Measurements from ENCODE around the gene TBATA. TPM values are rescaled to one million over a fixed set of nuclear protein-coding genes. Genes with fewer than 3 reads are reported as not detected.

The TBATA gene
- total RNA-seq, 2 experiments from 2014 or later: not detected

- H3K36me3 Mint-ChIP-seq (ENCODE audit: low read depth): peaks cover 22% of the 10 kb centered on the region
- intact Hi-C loops (cut with micrococcal nuclease): loop anchor here (1.0 to 10.0 kb wide), 5 partner anchors 12 to 656 kb away; no protein-coding TSS in a partner anchor
- no peaks in the 10 kb centered on the region for H3K27me3 Mint-ChIP-seq (ENCODE audit: low read depth)
- no peak overlapping the region for H3K4me3 Mint-ChIP-seq
- H3K9me3 Mint-ChIP-seq: no peaks in the 10 kb centered on the region
- peaks cover 51% of the 10 kb centered on the region for H3K4me1 Mint-ChIP-seq (ENCODE audit: low read depth)
- peak overlapping the region; percentile 61 for H3K27ac Mint-ChIP-seq
- CTCF ChIA-PET: interaction anchor here (1.1 to 3.3 kb wide), 3 partner anchors 18 to 58 kb away, joined by 3 to 16 read pairs (median 4); no protein-coding TSS in a partner anchor
- DNase-seq: peak; percentile 41
Measured at GRCh38 chr10:70820976-70821750, 36.0 kb upstream of the TBATA start.

- Mint-ChIP-seq H3K27ac (peak overlapping the region; percentile 68), H3K36me3 (ENCODE audit: low read depth) (peaks cover 12% of the 10 kb centered on the region), H3K27me3 (ENCODE audit: low read depth) (no peaks in the 10 kb centered on the region), H3K4me3 (peak overlapping the region; percentile 82), H3K9me3 (no peaks in the 10 kb centered on the region), H3K4me1 (ENCODE audit: low read depth) (peaks cover 44% of the 10 kb centered on the region)
- DNase-seq: peak; percentile 43
- intact Hi-C loops (cut with micrococcal nuclease): loop anchor here (1.0 to 10.0 kb wide), 3 partner anchors 16 to 412 kb away; partner anchors contain the start of gene EIF4EBP2
- CTCF ChIA-PET: interaction anchor here (0.6 to 2.8 kb wide), 6 partner anchors 32 to 239 kb away, joined by 3 to 40 read pairs (median 4); no protein-coding TSS in a partner anchor
Measured at GRCh38 chr10:70816220-70816894, 31.2 kb upstream of the TBATA start.

- H3K9me3 Mint-ChIP-seq: no peaks in the 10 kb centered on the region
- intact Hi-C loops (cut with micrococcal nuclease): loop anchor here (1.0 to 10.0 kb wide), 5 partner anchors 17 to 411 kb away; partner anchors contain the start of gene EIF4EBP2
- peaks cover 37% of the 10 kb centered on the region for H3K4me1 Mint-ChIP-seq (ENCODE audit: low read depth)
- H3K27ac Mint-ChIP-seq: peak within 1 kb of the TSS; percentile 76
- CTCF ChIA-PET: interaction anchor here (0.6 to 2.8 kb wide), 7 partner anchors 32 to 124 kb away, joined by 3 to 40 read pairs (median 4); no protein-coding TSS in a partner anchor
- peak within 1 kb of the TSS; percentile 82 for H3K4me3 Mint-ChIP-seq
- H3K36me3 Mint-ChIP-seq (ENCODE audit: low read depth): peaks cover 12% of the 10 kb centered on the region
- peak; percentile 86 for DNase-seq
- no peaks in the 10 kb centered on the region for H3K27me3 Mint-ChIP-seq (ENCODE audit: low read depth)
Measured at GRCh38 chr10:70815504-70816219, 30.5 kb upstream of the TBATA start, which contains the start of gene SGPL1. Gene SGPL1 (plus strand): TSS chr10:70815948. CDS start chr10:70816854, 906 bp downstream.

GRCh38 chr10:70814126-70814525 lies 28.9 kb upstream of the TBATA start:
- Mint-ChIP-seq H3K27ac (no peak overlapping the region), H3K36me3 (ENCODE audit: low read depth) (peaks cover 8% of the 10 kb centered on the region)

GRCh38 chr10:70812814-70813213 lies 27.6 kb upstream of the TBATA start:
- Mint-ChIP-seq H3K4me3 (no peak overlapping the region), H3K36me3 (ENCODE audit: low read depth) (peaks cover 7% of the 10 kb centered on the region), H3K27ac (no peak overlapping the region), H3K4me1 (ENCODE audit: low read depth) (peaks cover 21% of the 10 kb centered on the region), H3K27me3 (ENCODE audit: low read depth) (no peaks in the 10 kb centered on the region), H3K9me3 (no peaks in the 10 kb centered on the region)
- DNase-seq: no peak
- intact Hi-C loops (cut with micrococcal nuclease): loop anchor here (10.0 kb wide), 1 partner anchor 392 kb away; no protein-coding TSS in a partner anchor
- CTCF ChIA-PET: interaction anchor here (0.6 kb wide), 1 partner anchor 54 kb away, joined by 3 read pairs; no protein-coding TSS in a partner anchor

More at GRCh38 chr10:70814126-70814525, 28.9 kb upstream of the TBATA start:
- no peaks in the 10 kb centered on the region for H3K9me3 Mint-ChIP-seq
- H3K4me3 Mint-ChIP-seq: peak overlapping the region; percentile 5
- H3K27me3 Mint-ChIP-seq (ENCODE audit: low read depth): no peaks in the 10 kb centered on the region
- H3K4me1 Mint-ChIP-seq (ENCODE audit: low read depth): peaks cover 29% of the 10 kb centered on the region
- no peak for DNase-seq
- intact Hi-C loops (cut with micrococcal nuclease): loop anchor here (2.0 to 10.0 kb wide), 2 partner anchors 263 to 391 kb away; no protein-coding TSS in a partner anchor
- CTCF ChIA-PET: interaction anchor here (0.9 to 1.3 kb wide), 4 partner anchors 15 to 74 kb away, joined by 3 to 5 read pairs (median 4); partner anchors contain the start of gene PCBD1

- Mint-ChIP-seq H3K27me3 (ENCODE audit: low read depth) (no peaks in the 10 kb centered on the region), H3K4me3 (no peak overlapping the region), H3K9me3 (no peaks in the 10 kb centered on the region), H3K4me1 (ENCODE audit: low read depth) (peaks cover 13% of the 10 kb centered on the region), H3K27ac (no peak overlapping the region), H3K36me3 (ENCODE audit: low read depth) (peaks cover 2% of the 10 kb centered on the region)
- CTCF ChIA-PET: no interaction called here
- intact Hi-C loops (cut with micrococcal nuclease): loop anchor here (10.0 kb wide), 1 partner anchor 393 kb away; no protein-coding TSS in a partner anchor
- no peak for DNase-seq
Measured at GRCh38 chr10:70811881-70812280, 26.7 kb upstream of the TBATA start.

- H3K27me3 Mint-ChIP-seq (ENCODE audit: low read depth): no peaks in the 10 kb centered on the region
- H3K9me3 Mint-ChIP-seq: no peaks in the 10 kb centered on the region
- H3K4me1 Mint-ChIP-seq (ENCODE audit: low read depth): peaks cover 8% of the 10 kb centered on the region
- intact Hi-C loops (cut with micrococcal nuclease): loop anchor here (10.0 kb wide), 1 partner anchor 394 kb away; no protein-coding TSS in a partner anchor
- CTCF ChIA-PET: no interaction called here
- H3K36me3 Mint-ChIP-seq (ENCODE audit: low read depth): no peaks in the 10 kb centered on the region
- H3K4me3 Mint-ChIP-seq: no peak overlapping the region
- H3K27ac Mint-ChIP-seq: no peak overlapping the region
- DNase-seq: no peak
Measured at GRCh38 chr10:70810967-70811366, 25.8 kb upstream of the TBATA start.

GRCh38 chr10:70809726-70810125 lies 24.5 kb upstream of the TBATA start:
- DNase-seq: no peak
- CTCF ChIA-PET: no interaction called here
- no peaks in the 10 kb centered on the region for H3K27me3 Mint-ChIP-seq (ENCODE audit: low read depth)
- peaks cover 4% of the 10 kb centered on the region for H3K4me1 Mint-ChIP-seq (ENCODE audit: low read depth)
- H3K4me3 Mint-ChIP-seq: no peak overlapping the region
- H3K9me3 Mint-ChIP-seq: no peaks in the 10 kb centered on the region
- no peaks in the 10 kb centered on the region for H3K36me3 Mint-ChIP-seq (ENCODE audit: low read depth)
- intact Hi-C loops (cut with micrococcal nuclease): loop anchor here (10.0 kb wide), 1 partner anchor 395 kb away; no protein-coding TSS in a partner anchor
- H3K27ac Mint-ChIP-seq: no peak overlapping the region

GRCh38 chr10:70809011-70809611 lies 23.9 kb upstream of the TBATA start:
- no peak overlapping the region for H3K27ac Mint-ChIP-seq
- H3K27me3 Mint-ChIP-seq (ENCODE audit: low read depth): no peaks in the 10 kb centered on the region
- peaks cover under 1% of the 10 kb centered on the region for H3K4me1 Mint-ChIP-seq (ENCODE audit: low read depth)
- CTCF ChIA-PET: no interaction called here
- no peak overlapping the region for H3K4me3 Mint-ChIP-seq
- no peak for DNase-seq
- intact Hi-C loops (cut with micrococcal nuclease): no loop called here
- no peaks in the 10 kb centered on the region for H3K9me3 Mint-ChIP-seq
- H3K36me3 Mint-ChIP-seq (ENCODE audit: low read depth): no peaks in the 10 kb centered on the region

- H3K4me1 Mint-ChIP-seq (ENCODE audit: low read depth): no peaks in the 10 kb centered on the region
- H3K36me3 Mint-ChIP-seq (ENCODE audit: low read depth): no peaks in the 10 kb centered on the region
- intact Hi-C loops (cut with micrococcal nuclease): no loop called here
- DNase-seq: no peak
- H3K9me3 Mint-ChIP-seq: no peaks in the 10 kb centered on the region
- H3K27ac Mint-ChIP-seq: no peak overlapping the region
- CTCF ChIA-PET: interaction anchor here (1.7 kb wide), 1 partner anchor 72 kb away, joined by 4 read pairs; no protein-coding TSS in a partner anchor
- no peaks in the 10 kb centered on the region for H3K27me3 Mint-ChIP-seq (ENCODE audit: low read depth)
- no peak overlapping the region for H3K4me3 Mint-ChIP-seq
Measured at GRCh38 chr10:70807556-70807955, 22.4 kb upstream of the TBATA start.

GRCh38 chr10:70806841-70807240 lies 21.7 kb upstream of the TBATA start:
- Mint-ChIP-seq H3K9me3 (no peaks in the 10 kb centered on the region), H3K4me1 (ENCODE audit: low read depth) (no peaks in the 10 kb centered on the region), H3K36me3 (ENCODE audit: low read depth) (no peaks in the 10 kb centered on the region), H3K4me3 (no peak overlapping the region), H3K27me3 (ENCODE audit: low read depth) (peaks cover 1% of the 10 kb centered on the region), H3K27ac (no peak overlapping the region)
- intact Hi-C loops (cut with micrococcal nuclease): no loop called here
- no peak for DNase-seq
- CTCF ChIA-PET: interaction anchor here (0.5 to 1.7 kb wide), 2 partner anchors 72 to 247 kb away, joined by 3 to 4 read pairs; no protein-coding TSS in a partner anchor

Measured in activated naive CD4-positive, alpha-beta T cell treated with anti-CD3 and anti-CD28 coated beads for 36 hours (primary cell).